Measurements from ENCODE around the gene VCAN. TPM values are rescaled to one million over a fixed set of nuclear protein-coding genes. Genes with fewer than 3 reads are reported as not detected.

Gene VCAN
- total RNA-seq, 1 donor: 543 TPM

DNA sequence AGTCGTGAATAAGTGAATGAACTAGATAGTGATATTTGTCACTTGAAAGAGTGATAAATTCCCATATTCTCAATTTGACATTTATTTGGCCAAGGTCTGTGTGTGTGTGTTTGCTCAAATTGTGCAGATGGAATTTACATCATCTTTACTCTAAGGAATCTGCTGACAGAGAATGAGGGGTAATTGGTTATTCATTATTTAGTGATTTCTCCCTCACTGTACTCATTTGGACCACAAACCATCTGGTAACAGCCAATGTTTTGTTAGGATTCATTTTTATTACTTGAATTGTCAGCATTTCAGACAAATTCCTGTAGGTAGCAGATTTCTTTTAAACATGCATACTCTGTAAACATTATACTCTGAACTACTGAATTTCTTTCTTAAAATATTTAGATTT, 15.6 kb downstream of the VCAN start:
- Histone ChIP-seq H3K27ac (ENCODE audit: low read depth, low read length) (no peak overlapping the region), H3K9me3 (ENCODE audit: low read depth, low read length) (no peaks in the 10 kb centered on the region), H3K79me2 (ENCODE audit: insufficient read depth, low read length) (peaks cover 35% of the 10 kb centered on the region), H3K4me3 (ENCODE audit: insufficient read depth, low read length) (no peak overlapping the region), H3K4me2 (ENCODE audit: insufficient read depth, low read length) (no peak overlapping the region), H3K36me3 (ENCODE audit: insufficient read depth, low read length) (peaks cover 72% of the 10 kb centered on the region), H3K4me1 (ENCODE audit: insufficient read depth, low read length) (peaks cover 5% of the 10 kb centered on the region), H2AFZ (ENCODE audit: low read length) (no peak overlapping the region), H3K27me3 (ENCODE audit: insufficient read depth, low read length) (no peaks in the 10 kb centered on the region), H4K20me1 (ENCODE audit: insufficient read depth, low read length) (no peaks in the 10 kb centered on the region)
- peak; percentile 21 for DNase-seq (ENCODE audit: insufficient read length, low spot score, missing footprints)
- TF ChIP-seq, protein P1, sequence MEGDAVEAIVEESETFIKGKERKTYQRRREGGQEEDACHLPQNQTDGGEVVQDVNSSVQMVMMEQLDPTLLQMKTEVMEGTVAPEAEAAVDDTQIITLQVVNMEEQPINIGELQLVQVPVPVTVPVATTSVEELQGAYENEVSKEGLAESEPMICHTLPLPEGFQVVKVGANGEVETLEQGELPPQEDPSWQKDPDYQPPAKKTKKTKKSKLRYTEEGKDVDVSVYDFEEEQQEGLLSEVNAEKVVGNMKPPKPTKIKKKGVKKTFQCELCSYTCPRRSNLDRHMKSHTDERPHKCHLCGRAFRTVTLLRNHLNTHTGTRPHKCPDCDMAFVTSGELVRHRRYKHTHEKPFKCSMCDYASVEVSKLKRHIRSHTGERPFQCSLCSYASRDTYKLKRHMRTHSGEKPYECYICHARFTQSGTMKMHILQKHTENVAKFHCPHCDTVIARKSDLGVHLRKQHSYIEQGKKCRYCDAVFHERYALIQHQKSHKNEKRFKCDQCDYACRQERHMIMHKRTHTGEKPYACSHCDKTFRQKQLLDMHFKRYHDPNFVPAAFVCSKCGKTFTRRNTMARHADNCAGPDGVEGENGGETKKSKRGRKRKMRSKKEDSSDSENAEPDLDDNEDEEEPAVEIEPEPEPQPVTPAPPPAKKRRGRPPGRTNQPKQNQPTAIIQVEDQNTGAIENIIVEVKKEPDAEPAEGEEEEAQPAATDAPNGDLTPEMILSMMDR (IDR thresholded peaks at IDR 0.05; ENCODE audit: extremely low read depth, low read depth, low read length): no peak

DNA sequence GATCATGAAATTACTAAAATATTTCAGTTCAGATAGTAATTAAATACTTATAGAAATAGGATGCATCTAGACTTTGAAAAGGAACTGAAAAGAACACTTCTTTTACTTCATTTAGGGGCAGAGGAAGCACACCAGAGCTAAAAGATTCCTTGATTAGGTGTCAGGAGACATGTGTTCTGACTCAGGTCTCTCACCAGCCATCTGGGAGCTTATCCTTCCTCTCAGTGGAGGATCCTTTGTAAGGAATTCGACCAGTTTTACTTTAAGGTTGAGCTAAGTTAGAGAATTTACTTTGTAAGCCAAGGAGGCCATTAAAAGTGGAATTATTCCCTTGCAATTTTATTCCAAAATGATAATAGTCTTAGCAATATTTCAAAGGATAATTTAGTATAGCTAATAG, 16.7 kb downstream of the VCAN start:
- Histone ChIP-seq H3K36me3 (ENCODE audit: insufficient read depth, low read length) (peaks cover 73% of the 10 kb centered on the region), H3K4me1 (ENCODE audit: insufficient read depth, low read length) (peaks cover 5% of the 10 kb centered on the region), H3K27ac (ENCODE audit: low read depth, low read length) (peak overlapping the region; percentile 8), H2AFZ (ENCODE audit: low read length) (no peak overlapping the region), H3K4me2 (ENCODE audit: insufficient read depth, low read length) (no peak overlapping the region), H3K79me2 (ENCODE audit: insufficient read depth, low read length) (peaks cover 23% of the 10 kb centered on the region), H3K27me3 (ENCODE audit: insufficient read depth, low read length) (no peaks in the 10 kb centered on the region), H3K4me3 (ENCODE audit: insufficient read depth, low read length) (no peak overlapping the region), H4K20me1 (ENCODE audit: insufficient read depth, low read length) (no peaks in the 10 kb centered on the region), H3K9me3 (ENCODE audit: low read depth, low read length) (no peaks in the 10 kb centered on the region)
- TF ChIP-seq, protein P1 (IDR thresholded peaks at IDR 0.05; ENCODE audit: extremely low read depth, low read depth, low read length): no peak
- peak; percentile 11 for DNase-seq (ENCODE audit: insufficient read length, low spot score, missing footprints)

DNA sequence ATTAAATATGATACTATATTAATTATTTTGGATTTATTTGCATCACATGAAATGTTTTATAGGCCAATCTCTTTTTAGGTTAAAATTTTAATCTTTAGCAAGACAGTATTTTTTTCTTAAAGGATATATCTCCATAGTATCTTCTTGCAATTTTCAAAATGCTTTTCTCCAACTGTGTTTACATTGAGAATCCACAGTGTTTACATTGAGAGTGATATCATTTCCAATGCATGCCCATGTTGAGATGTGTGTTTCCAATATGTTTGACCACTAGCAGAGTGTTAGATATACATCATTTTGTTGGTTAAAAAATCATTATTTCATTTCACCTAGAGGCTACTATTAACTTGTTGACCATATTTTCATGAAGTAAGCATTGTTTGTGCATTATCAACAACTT, 17.3 kb downstream of the VCAN start:
- no peak overlapping the region for H3K4me2 ChIP-seq (ENCODE audit: insufficient read depth, low read length)
- peaks cover 23% of the 10 kb centered on the region for H3K79me2 ChIP-seq (ENCODE audit: insufficient read depth, low read length)
- H3K27me3 ChIP-seq (ENCODE audit: insufficient read depth, low read length): no peaks in the 10 kb centered on the region
- H3K4me3 ChIP-seq (ENCODE audit: insufficient read depth, low read length): no peak overlapping the region
- no peaks in the 10 kb centered on the region for H3K9me3 ChIP-seq (ENCODE audit: low read depth, low read length)
- no peak for DNase-seq (ENCODE audit: insufficient read length, low spot score, missing footprints)
- H3K36me3 ChIP-seq (ENCODE audit: insufficient read depth, low read length): peaks cover 73% of the 10 kb centered on the region
- peaks cover 5% of the 10 kb centered on the region for H3K4me1 ChIP-seq (ENCODE audit: insufficient read depth, low read length)
- H3K27ac ChIP-seq (ENCODE audit: low read depth, low read length): no peak overlapping the region
- TF ChIP-seq, protein P1 (IDR thresholded peaks at IDR 0.05; ENCODE audit: extremely low read depth, low read depth, low read length): no peak
- H2AFZ ChIP-seq (ENCODE audit: low read length): no peak overlapping the region
- H4K20me1 ChIP-seq (ENCODE audit: insufficient read depth, low read length): no peaks in the 10 kb centered on the region

DNA sequence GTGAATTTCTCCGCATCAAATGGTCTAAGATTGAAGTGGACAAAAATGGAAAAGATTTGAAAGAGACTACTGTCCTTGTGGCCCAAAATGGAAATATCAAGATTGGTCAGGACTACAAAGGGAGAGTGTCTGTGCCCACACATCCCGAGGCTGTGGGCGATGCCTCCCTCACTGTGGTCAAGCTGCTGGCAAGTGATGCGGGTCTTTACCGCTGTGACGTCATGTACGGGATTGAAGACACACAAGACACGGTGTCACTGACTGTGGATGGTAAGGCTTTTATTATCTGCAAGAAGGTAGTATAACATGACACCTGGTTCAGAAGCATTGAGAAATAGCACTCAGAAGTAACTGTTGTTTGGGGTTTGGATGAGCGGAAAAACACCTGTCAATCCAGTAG, 18.7 kb downstream of the VCAN start:
- peaks cover 71% of the 10 kb centered on the region for H3K36me3 ChIP-seq (ENCODE audit: insufficient read depth, low read length)
- H3K79me2 ChIP-seq (ENCODE audit: insufficient read depth, low read length): peaks cover 13% of the 10 kb centered on the region
- H3K4me1 ChIP-seq (ENCODE audit: insufficient read depth, low read length): peaks cover 5% of the 10 kb centered on the region
- TF ChIP-seq, protein P1 (IDR thresholded peaks at IDR 0.05; ENCODE audit: extremely low read depth, low read depth, low read length): no peak
- no peak overlapping the region for H3K4me2 ChIP-seq (ENCODE audit: insufficient read depth, low read length)
- H2AFZ ChIP-seq (ENCODE audit: low read length): no peak overlapping the region
- H3K27ac ChIP-seq (ENCODE audit: low read depth, low read length): no peak overlapping the region
- DNase-seq (ENCODE audit: insufficient read length, low spot score, missing footprints): no peak
- no peaks in the 10 kb centered on the region for H3K9me3 ChIP-seq (ENCODE audit: low read depth, low read length)
- no peak overlapping the region for H3K4me3 ChIP-seq (ENCODE audit: insufficient read depth, low read length)
- no peaks in the 10 kb centered on the region for H4K20me1 ChIP-seq (ENCODE audit: insufficient read depth, low read length)
- no peaks in the 10 kb centered on the region for H3K27me3 ChIP-seq (ENCODE audit: insufficient read depth, low read length)

Measured in osteoblast (primary cell).